IMR-90 (cell line): ENCODE results near the gene SEC24A. TPM values are rescaled to one million over a fixed set of nuclear protein-coding genes. Genes with fewer than 3 reads are reported as not detected.

Source experiments
- ATAC-seq: fragments of 200-7000 bp; cut with Tn5 transposase; 2 replicates; pipeline ENCODE4 v1.9.1; 2020; ENCODE audit warnings: low read depth, mild to moderate bottlenecking, moderate library complexity
- BruUV-seq: library from RNA; stranded (reverse); fragments of 400-500 nt; replicated peaks from 2 replicates; lab custom pipeline; 2021; lab: Mats Ljungman, UMichigan
- CTCF ChIA-PET: fragments of 300-600 bp; formaldehyde crosslinking; extraction: SDS; loops from one replicate; lab custom pipeline; 2021; ENCODE audit warnings: antibody characterized with exemption; lab: Yijun Ruan, JAX
- POLR2A ChIA-PET: fragments of 300-600 bp; sonication (Branson Sonifier 250); formaldehyde crosslinking; loops from one replicate; lab custom pipeline; 2022; ENCODE audit warnings: antibody characterized with exemption; ENCODE audit not compliant: unreplicated experiment; lab: Charles Lee
- DNase-seq: peaks from one replicate; pipeline ENCODE4 v3.0.0; 2013
- H2AFZ ChIP-seq: replicated peaks from 2 replicates; pipeline ENCODE3; 2013; ENCODE audit warnings: low read length, mild to moderate bottlenecking; ENCODE audit not compliant: poor library complexity
- H2AK5ac ChIP-seq: 2 replicates; pipeline ENCODE4 v1.6.1; 2013; ENCODE audit warnings: low read depth, low read length, inconsistent platforms
- H2AK9ac ChIP-seq: replicated peaks from 2 replicates; pipeline ENCODE3; 2013; ENCODE audit warnings: mild to moderate bottlenecking, low read depth, low read length, moderate library complexity; ENCODE audit not compliant: poor library complexity
- H2BK120ac ChIP-seq: 2 replicates; pipeline ENCODE4 v1.6.1; 2013; ENCODE audit warnings: low read depth, low read length, inconsistent platforms
- H2BK15ac ChIP-seq: 3 replicates; pipeline ENCODE4 v1.6.1; 2013; ENCODE audit warnings: low read depth, low read length, inconsistent platforms
- H2BK20ac ChIP-seq: 2 replicates; pipeline ENCODE4 v1.6.1; 2013; ENCODE audit warnings: low read depth, mild to moderate bottlenecking, inconsistent platforms, low read length, moderate library complexity
- H2BK5ac ChIP-seq: 2 replicates; pipeline ENCODE4 v1.6.1; 2013; ENCODE audit warnings: mild to moderate bottlenecking, low read depth, low read length, inconsistent platforms; ENCODE audit not compliant: poor library complexity, severe bottlenecking
- H3K14ac ChIP-seq: replicated peaks from 2 replicates; pipeline ENCODE4 v1.6.1; 2013; ENCODE audit warnings: low read depth, low read length, inconsistent platforms
- H3K18ac ChIP-seq: 2 replicates; pipeline ENCODE4 v1.6.1; 2013; ENCODE audit warnings: low read depth, low read length, control low read depth
- H3K23ac ChIP-seq: 2 replicates; pipeline ENCODE4 v1.6.1; 2013; ENCODE audit warnings: low read depth, low read length, inconsistent platforms
- H3K27ac ChIP-seq: 2 replicates; pipeline ENCODE4 v1.5.1; 2013; ENCODE audit warnings: mild to moderate bottlenecking, control low read depth, low read length; ENCODE audit not compliant: insufficient read depth
- H3K27me3 ChIP-seq: 2 replicates; pipeline ENCODE4 v1.6.1; 2013; ENCODE audit warnings: low read length; ENCODE audit not compliant: control insufficient read depth, insufficient read depth
- H3K36me3 ChIP-seq: 2 replicates; pipeline ENCODE4 v1.6.1; 2013; ENCODE audit warnings: low read length, mixed read lengths; ENCODE audit not compliant: control insufficient read depth, insufficient read depth
- H3K4ac ChIP-seq: 2 replicates; pipeline ENCODE4 v1.6.1; 2013; ENCODE audit warnings: low read depth, low read length, inconsistent platforms
- H3K4me1 ChIP-seq: 2 replicates; pipeline ENCODE4 v1.6.1; 2013; ENCODE audit warnings: low read length, mixed read lengths; ENCODE audit not compliant: control insufficient read depth, insufficient read depth
- H3K4me2 ChIP-seq: 2 replicates; pipeline ENCODE4 v1.6.1; 2013; ENCODE audit warnings: low read depth, mild to moderate bottlenecking, control low read depth, low read length, moderate library complexity
- H3K4me3 ChIP-seq: 2 replicates; pipeline ENCODE4 v1.5.1; 2013; ENCODE audit warnings: low read depth, mild to moderate bottlenecking, control low read depth, low read length, moderate library complexity; ENCODE audit not compliant: insufficient read depth
- H3K56ac ChIP-seq: 2 replicates; pipeline ENCODE4 v1.6.1; 2013; ENCODE audit warnings: low read length, inconsistent platforms; ENCODE audit not compliant: insufficient read depth; ENCODE audit errors: extremely low read depth
- H3K79me1 ChIP-seq, 2 experiments: 2 replicates each; pipeline ENCODE4 v1.6.1; 2013; ENCODE audit warnings: low read length in 2 of 2, inconsistent platforms in 1 of 2, low read depth in 1 of 2
- H3K9ac ChIP-seq: 2 replicates; pipeline ENCODE4 v1.6.1; 2013; ENCODE audit warnings: low read depth, low read length, control low read depth
- H3K9me1 ChIP-seq: 2 replicates; pipeline ENCODE4 v1.6.1; 2013; ENCODE audit warnings: low read length, inconsistent platforms; ENCODE audit not compliant: insufficient read depth
- H3K9me3 ChIP-seq: 2 replicates; pipeline ENCODE4 v1.6.1; 2013; ENCODE audit warnings: low read length; ENCODE audit not compliant: control insufficient read depth, insufficient read depth
- H4K20me1 ChIP-seq: 2 replicates; pipeline ENCODE4 v1.6.1; 2013; ENCODE audit warnings: low read length, inconsistent platforms; ENCODE audit not compliant: insufficient read depth
- H4K5ac ChIP-seq: 2 replicates; pipeline ENCODE4 v1.6.1; 2013; ENCODE audit warnings: mild to moderate bottlenecking, low read depth, low read length, control low read depth
- H4K8ac ChIP-seq, 2 experiments: 2 replicates each; pipeline ENCODE4 v1.6.1; 2013; ENCODE audit warnings: low read depth in 2 of 2, low read length in 2 of 2, control low read depth in 1 of 2, inconsistent platforms in 1 of 2
- H4K91ac ChIP-seq: 2 replicates; pipeline ENCODE4 v1.6.1; 2013; ENCODE audit warnings: low read depth, low read length, inconsistent platforms; ENCODE audit not compliant: insufficient read depth
- FOS ChIP-seq: fragments of 150-350 bp; IDR thresholded peaks from 2 replicates; pipeline ENCODE4 v1.6.1; 2016; ENCODE audit warnings: low read depth, low read length
- MAFK ChIP-seq: IDR thresholded peaks from 2 replicates; pipeline ENCODE4 v1.6.1; 2012; ENCODE audit warnings: low read depth, low read length, improper control_type of control experiment
- WGBS, 2 experiments: methylation state at CpG; one replicate each; pipeline versions ENCODE4 v1.1.5 to v1.1.7; 2013; ENCODE audit warnings: missing lambda C conversion rate in 2 of 2; ENCODE audit not compliant: insufficient read length in 1 of 2; ENCODE audit errors: extremely low coverage in 2 of 2; 5-methylcytosine and 5-hydroxymethylcytosine counted together
- dilution Hi-C: fragments of 300-500 bp; cut with HindIII; formaldehyde crosslinking; loops from one replicate; pipeline ENCODE4 v1.14.3; 2018; ENCODE audit warnings: low sequenced_read_pairs; ENCODE audit not compliant: unreplicated experiment
- in situ Hi-C: fragments of 300-500 bp; cut with MboI; formaldehyde crosslinking; loops from 3 replicates; pipeline ENCODE4 v1.14.3; 2019; ENCODE audit warnings: low sequenced_read_pairs, inconsistent platforms, mixed read lengths
- intact Hi-C: fragments of 100-400 bp; cut with micrococcal nuclease; formaldehyde crosslinking; loops from 2 replicates; pipeline ENCODE4 v1.10.0; 2022
- polyA plus RNA-seq, 3 experiments: library from polyadenylated mRNA; depleted of rRNA; stranded (reverse); fragments of >200 nt; gene quantifications; 2 replicates each; pipeline ENCODE4 v1.2.3, GENCODE V29; 2012; ENCODE audit warnings: low replicate concordance in 1 of 3
- total RNA-seq: library from RNA; depleted of rRNA; stranded (reverse); fragments of >200 nt; gene quantifications from 2 replicates; pipeline ENCODE4 v1.2.3, GENCODE V29; 2012

Gene SEC24A
- total and polyA plus RNA-seq, 2 of the 4 experiments (the other 2 are of a cell fraction) = 23.9 to 28.1 TPM

GRCh38 chr5:134603059-134603458 is 45.5 kb upstream of the SEC24A start:
- intact Hi-C loops (no loop called here), dilution Hi-C loops (no loop called here), in situ Hi-C loops (no loop called here)
- ChIA-PET POLR2A (no interaction called here), CTCF (interaction anchor here (1.3 kb wide), 1 partner anchor 16 kb away, joined by 4 read pairs; no protein-coding TSS in a partner anchor)
- Histone ChIP-seq H3K23ac (no peak overlapping the region), H3K4me2 (no peak overlapping the region), H4K8ac (no peak overlapping the region), H4K5ac (no peak overlapping the region), H3K14ac (no peak overlapping the region), H3K79me1 (no peaks in the 10 kb centered on the region), H2BK20ac (no peak overlapping the region), H2BK5ac (peak overlapping the region; percentile 60), H2AK9ac (no peak overlapping the region), H3K4me3 (no peak overlapping the region), H3K9me3 (no peaks in the 10 kb centered on the region), H3K18ac (no peak overlapping the region), H4K91ac (no peak overlapping the region), H3K9me1 (no peaks in the 10 kb centered on the region), H3K56ac (no peak overlapping the region), H2AK5ac (no peak overlapping the region), H2BK120ac (no peak overlapping the region), H3K27ac (no peak overlapping the region), H3K9ac (no peak overlapping the region), H3K4me1 (peaks cover 5% of the 10 kb centered on the region), H2BK15ac (no peak overlapping the region), H3K27me3 (no peaks in the 10 kb centered on the region), H3K4ac (no peak overlapping the region), H3K36me3 (peaks cover 20% of the 10 kb centered on the region), H4K20me1 (no peaks in the 10 kb centered on the region), H2AFZ (no peak overlapping the region)
- ATAC-seq = peak; percentile 80
- no peak for TF ChIP-seq MAFK
- peak; percentile 45; the same call in 1 of the 2 replicates for TF ChIP-seq FOS
- no CpG with 5 or more reads among the region's 1 CpG for WGBS, 2 experiments
- DNase-seq = peak; percentile 87
- no TSS peak for BruUV-seq
